ENCODE measurements around the gene FCHO2. TPM values are rescaled to one million over a fixed set of nuclear protein-coding genes. Genes with fewer than 3 reads are reported as not detected.
"Not testable (repeated sequence)": the region's sequence is repeated elsewhere in the genome, so short reads cannot be mapped to it uniquely, and the experiment has no call there.

The FCHO2 gene
- total RNA-seq, 1 experiment from 2014 or later, result 5.8 TPM

GRCh38 chr5:73022471-73023169, 66.8 kb downstream of the FCHO2 start:
- Mint-ChIP-seq H3K27ac (peak overlapping the region in 1 of 3 experiments; percentile 77; a peak in 1 of 7 replicates), H3K4me3 (no peak overlapping the region), H3K36me3 (ENCODE audit: insufficient read depth in 1 of 3, low read depth in 3 of 3) (peaks cover 0 to 8% (median 0%) of the 10 kb centered on the region in 3 experiments; a peak in 2 of 7 replicates), H3K4me1 (no peaks in the 10 kb centered on the region), H3K27me3 (ENCODE audit: low read depth) (no peaks in the 10 kb centered on the region), H3K9me3 (no peaks in the 10 kb centered on the region)
- Histone ChIP-seq H3T11ph (ENCODE audit: low read length) (no peak overlapping the region), H3K23me2 (ENCODE audit: insufficient read length, low read depth, low read length, poor library complexity, severe bottlenecking) (no peaks in the 10 kb centered on the region), H3K4me2 (ENCODE audit: insufficient read depth, insufficient read length, low read length) (no peak overlapping the region), H3K23ac (ENCODE audit: insufficient read length, low read depth, low read length) (no peak overlapping the region), H3K18ac (ENCODE audit: insufficient read length, low read depth, low read length) (no peak overlapping the region), H2AFZ (ENCODE audit: low read length) (no peak overlapping the region), H3K27me3 (ENCODE audit: insufficient read depth, low read length) (no peaks in the 10 kb centered on the region), H3K79me1 (ENCODE audit: insufficient read depth, low read depth, low read length, poor library complexity, severe bottlenecking) (no peaks in the 10 kb centered on the region), H2BK120ac (ENCODE audit: low read depth, low read length, poor library complexity, severe bottlenecking) (no peak overlapping the region), H3K4me1 (ENCODE audit: insufficient read depth, low read length) (no peaks in the 10 kb centered on the region), H3K9ac (ENCODE audit: extremely low read depth, insufficient read length, low read length) (no peak overlapping the region), H3K9me3 (ENCODE audit: control insufficient read depth, low read depth, low read length) (no peaks in the 10 kb centered on the region), H4K8ac (replicated peaks; ENCODE audit: insufficient read length, low read depth, low read length) (no peak overlapping the region), H3K4ac (ENCODE audit: low read depth, low read length) (no peak overlapping the region), H4K91ac (ENCODE audit: insufficient read length, low read depth, low read length) (no peak overlapping the region), H3K56ac (ENCODE audit: insufficient read length, low read depth, low read length) (no peak overlapping the region), H3K14ac (ENCODE audit: insufficient read depth, low read length) (no peak overlapping the region), H2AK5ac (ENCODE audit: insufficient read length, low read length) (no peak overlapping the region), H2BK5ac (ENCODE audit: insufficient read length, low read length) (no peak overlapping the region), H2BK20ac (ENCODE audit: low read depth, low read length, poor library complexity, severe bottlenecking) (no peak overlapping the region), H3K27ac (ENCODE audit: insufficient read length, low read depth, low read length) (no peak overlapping the region), H3K79me2 (ENCODE audit: insufficient read depth, low read length) (no peaks in the 10 kb centered on the region), H4K20me1 (ENCODE audit: control insufficient read depth, insufficient read depth, insufficient read length) (no peaks in the 10 kb centered on the region), H4K5ac (ENCODE audit: insufficient read length, low read depth, low read length) (no peak overlapping the region), H2BK15ac (ENCODE audit: low read depth, low read length) (no peak overlapping the region), H2BK12ac (ENCODE audit: insufficient read length, low read depth, low read length) (no peak overlapping the region)
- no peak for DNase-seq
- no CpG with 5 or more reads among the region's 4 CpGs for WGBS (ENCODE audit: extremely low coverage, insufficient read length, low lambda C conversion rate)
- TF ChIP-seq, protein P1, sequence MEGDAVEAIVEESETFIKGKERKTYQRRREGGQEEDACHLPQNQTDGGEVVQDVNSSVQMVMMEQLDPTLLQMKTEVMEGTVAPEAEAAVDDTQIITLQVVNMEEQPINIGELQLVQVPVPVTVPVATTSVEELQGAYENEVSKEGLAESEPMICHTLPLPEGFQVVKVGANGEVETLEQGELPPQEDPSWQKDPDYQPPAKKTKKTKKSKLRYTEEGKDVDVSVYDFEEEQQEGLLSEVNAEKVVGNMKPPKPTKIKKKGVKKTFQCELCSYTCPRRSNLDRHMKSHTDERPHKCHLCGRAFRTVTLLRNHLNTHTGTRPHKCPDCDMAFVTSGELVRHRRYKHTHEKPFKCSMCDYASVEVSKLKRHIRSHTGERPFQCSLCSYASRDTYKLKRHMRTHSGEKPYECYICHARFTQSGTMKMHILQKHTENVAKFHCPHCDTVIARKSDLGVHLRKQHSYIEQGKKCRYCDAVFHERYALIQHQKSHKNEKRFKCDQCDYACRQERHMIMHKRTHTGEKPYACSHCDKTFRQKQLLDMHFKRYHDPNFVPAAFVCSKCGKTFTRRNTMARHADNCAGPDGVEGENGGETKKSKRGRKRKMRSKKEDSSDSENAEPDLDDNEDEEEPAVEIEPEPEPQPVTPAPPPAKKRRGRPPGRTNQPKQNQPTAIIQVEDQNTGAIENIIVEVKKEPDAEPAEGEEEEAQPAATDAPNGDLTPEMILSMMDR (conservative IDR thresholded peaks at IDR 0.05), result no peak

GRCh38 chr5:73024946-73025544, 69.2 kb downstream of the FCHO2 start:
- H3K79me2 ChIP-seq (ENCODE audit: insufficient read depth, low read length); H2AFZ ChIP-seq (ENCODE audit: low read length); H3K9ac ChIP-seq (ENCODE audit: extremely low read depth, insufficient read length, low read length); H3K9me3 ChIP-seq (ENCODE audit: control insufficient read depth, low read depth, low read length); H3K79me1 ChIP-seq (ENCODE audit: insufficient read depth, low read depth, low read length, poor library complexity, severe bottlenecking); H3K36me3 Mint-ChIP-seq (ENCODE audit: insufficient read depth in 1 of 3, low read depth in 3 of 3); H2BK15ac ChIP-seq (ENCODE audit: low read depth, low read length); H2BK120ac ChIP-seq (ENCODE audit: low read depth, low read length, poor library complexity, severe bottlenecking); H4K8ac ChIP-seq (replicated peaks; ENCODE audit: insufficient read length, low read depth, low read length); H3K4ac ChIP-seq (ENCODE audit: low read depth, low read length); H3K23ac ChIP-seq (ENCODE audit: insufficient read length, low read depth, low read length); DNase-seq; H3K4me1 Mint-ChIP-seq; H3K27me3 ChIP-seq (ENCODE audit: insufficient read depth, low read length); H3K4me3 Mint-ChIP-seq; H2BK20ac ChIP-seq (ENCODE audit: low read depth, low read length, poor library complexity, severe bottlenecking); H3K27ac ChIP-seq (ENCODE audit: insufficient read length, low read depth, low read length); H3K4me2 ChIP-seq (ENCODE audit: insufficient read depth, insufficient read length, low read length); H3K9me3 Mint-ChIP-seq; H2BK5ac ChIP-seq (ENCODE audit: insufficient read length, low read length); H3T11ph ChIP-seq (ENCODE audit: low read length); H2BK12ac ChIP-seq (ENCODE audit: insufficient read length, low read depth, low read length); H4K5ac ChIP-seq (ENCODE audit: insufficient read length, low read depth, low read length); H2AK5ac ChIP-seq (ENCODE audit: insufficient read length, low read length); H3K56ac ChIP-seq (ENCODE audit: insufficient read length, low read depth, low read length); H3K18ac ChIP-seq (ENCODE audit: insufficient read length, low read depth, low read length); H3K23me2 ChIP-seq (ENCODE audit: insufficient read length, low read depth, low read length, poor library complexity, severe bottlenecking); H3K27me3 Mint-ChIP-seq (ENCODE audit: low read depth); H4K91ac ChIP-seq (ENCODE audit: insufficient read length, low read depth, low read length); H3K14ac ChIP-seq (ENCODE audit: insufficient read depth, low read length); H4K20me1 ChIP-seq (ENCODE audit: control insufficient read depth, insufficient read depth, insufficient read length); H3K4me1 ChIP-seq (ENCODE audit: insufficient read depth, low read length): not testable (repeated sequence)
- H3K27ac Mint-ChIP-seq, result peak overlapping the region in 1 of 3 experiments; percentile 74; a peak in 2 of 7 replicates
- WGBS (ENCODE audit: extremely low coverage, insufficient read length, low lambda C conversion rate), result no CpG with 5 or more reads among the region's 9 CpGs
